ENCODE data around the gene AADAC.

Gene AADAC

DNA sequence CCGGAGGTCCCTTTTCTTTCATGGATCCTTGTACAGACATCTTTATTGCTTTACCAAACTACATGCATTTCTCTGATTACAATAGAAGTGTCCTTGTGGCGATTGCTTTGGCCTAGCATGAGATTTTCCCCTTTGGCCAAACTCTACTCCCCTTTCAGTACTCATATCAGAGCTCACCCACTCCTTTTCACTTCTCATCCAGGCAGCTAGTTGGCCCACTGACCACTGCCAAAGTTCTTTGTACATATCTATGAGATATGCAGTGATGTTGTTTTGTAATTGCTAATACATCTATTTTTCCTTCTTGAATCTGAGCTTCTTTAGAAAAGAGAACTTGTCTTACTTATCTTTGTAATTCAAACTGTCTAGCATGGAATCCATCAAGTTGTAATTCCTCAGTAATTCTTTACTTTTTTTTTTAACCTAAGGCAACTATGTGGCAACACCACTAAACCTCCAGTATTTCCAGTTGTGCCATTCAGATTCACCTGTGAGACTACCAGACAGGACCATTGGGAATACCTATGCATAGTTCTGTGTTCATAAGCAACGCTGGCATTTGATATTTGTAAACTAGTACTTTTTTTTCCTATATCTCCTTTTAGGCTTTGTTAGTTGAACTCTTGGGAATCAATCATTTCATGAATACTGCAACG is 41.0 kb upstream of the AADAC start:
- in situ Hi-C loops (cut with MboI; ENCODE audit: low pct_unique_long_range_greater_than_20kb, low sequenced_read_pairs, unreplicated experiment): no loop called here

DNA sequence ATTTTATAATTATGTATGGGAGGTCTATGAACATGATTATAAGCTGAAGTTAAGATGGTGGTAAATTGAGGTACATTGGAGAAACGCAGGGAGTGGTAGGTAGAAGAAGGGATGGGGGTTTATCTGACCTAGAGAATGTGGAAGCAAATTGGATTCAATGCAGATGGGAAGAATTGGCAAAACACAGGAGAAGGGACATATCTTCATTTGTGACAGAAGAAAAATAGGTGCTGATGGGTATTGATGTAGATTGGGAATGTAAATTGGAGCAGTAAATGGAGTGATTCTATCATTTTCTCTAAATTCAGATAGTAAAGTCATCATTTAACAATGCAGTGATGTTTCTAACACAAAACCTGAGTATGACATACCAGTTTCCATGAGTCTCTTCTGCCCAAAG is 39.7 kb upstream of the AADAC start:
- no peak for DNase-seq (ENCODE audit: low spot score)
- in situ Hi-C loops (cut with MboI; ENCODE audit: low pct_unique_long_range_greater_than_20kb, low sequenced_read_pairs, unreplicated experiment): no loop called here
- TF ChIP-seq, protein P1, sequence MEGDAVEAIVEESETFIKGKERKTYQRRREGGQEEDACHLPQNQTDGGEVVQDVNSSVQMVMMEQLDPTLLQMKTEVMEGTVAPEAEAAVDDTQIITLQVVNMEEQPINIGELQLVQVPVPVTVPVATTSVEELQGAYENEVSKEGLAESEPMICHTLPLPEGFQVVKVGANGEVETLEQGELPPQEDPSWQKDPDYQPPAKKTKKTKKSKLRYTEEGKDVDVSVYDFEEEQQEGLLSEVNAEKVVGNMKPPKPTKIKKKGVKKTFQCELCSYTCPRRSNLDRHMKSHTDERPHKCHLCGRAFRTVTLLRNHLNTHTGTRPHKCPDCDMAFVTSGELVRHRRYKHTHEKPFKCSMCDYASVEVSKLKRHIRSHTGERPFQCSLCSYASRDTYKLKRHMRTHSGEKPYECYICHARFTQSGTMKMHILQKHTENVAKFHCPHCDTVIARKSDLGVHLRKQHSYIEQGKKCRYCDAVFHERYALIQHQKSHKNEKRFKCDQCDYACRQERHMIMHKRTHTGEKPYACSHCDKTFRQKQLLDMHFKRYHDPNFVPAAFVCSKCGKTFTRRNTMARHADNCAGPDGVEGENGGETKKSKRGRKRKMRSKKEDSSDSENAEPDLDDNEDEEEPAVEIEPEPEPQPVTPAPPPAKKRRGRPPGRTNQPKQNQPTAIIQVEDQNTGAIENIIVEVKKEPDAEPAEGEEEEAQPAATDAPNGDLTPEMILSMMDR (IDR thresholded peaks at IDR 0.05; ENCODE audit: extremely low read depth, insufficient read depth, missing control alignments): no peak

More for the DNA sequence above, 41.0 kb upstream of the AADAC start:
- no peak for DNase-seq (ENCODE audit: low spot score)
- TF ChIP-seq, protein P1 (IDR thresholded peaks at IDR 0.05; ENCODE audit: extremely low read depth, insufficient read depth, missing control alignments): no peak

DNA sequence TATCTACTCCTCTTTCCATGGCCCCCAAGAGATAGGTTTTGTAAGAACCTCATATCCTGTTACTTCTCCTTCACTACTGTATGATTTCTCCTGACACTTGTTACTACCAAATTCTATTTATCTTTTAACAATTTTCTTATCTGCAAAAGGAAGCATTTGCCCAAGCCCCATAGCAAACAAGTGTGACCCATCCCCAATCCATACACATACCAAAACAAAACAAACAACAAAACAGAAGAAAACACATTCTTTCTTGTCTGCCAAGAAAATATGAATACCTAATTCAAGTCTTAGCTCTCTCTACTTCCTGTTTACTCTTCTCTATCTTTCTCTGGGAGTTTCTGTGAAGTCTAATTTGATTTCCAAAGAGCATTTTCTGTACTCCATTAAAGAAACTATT is 39.0 kb upstream of the AADAC start:
- TF ChIP-seq, protein P1 (IDR thresholded peaks at IDR 0.05; ENCODE audit: extremely low read depth, insufficient read depth, missing control alignments): no peak
- DNase-seq (ENCODE audit: low spot score): no peak
- in situ Hi-C loops (cut with MboI; ENCODE audit: low pct_unique_long_range_greater_than_20kb, low sequenced_read_pairs, unreplicated experiment): no loop called here

DNA sequence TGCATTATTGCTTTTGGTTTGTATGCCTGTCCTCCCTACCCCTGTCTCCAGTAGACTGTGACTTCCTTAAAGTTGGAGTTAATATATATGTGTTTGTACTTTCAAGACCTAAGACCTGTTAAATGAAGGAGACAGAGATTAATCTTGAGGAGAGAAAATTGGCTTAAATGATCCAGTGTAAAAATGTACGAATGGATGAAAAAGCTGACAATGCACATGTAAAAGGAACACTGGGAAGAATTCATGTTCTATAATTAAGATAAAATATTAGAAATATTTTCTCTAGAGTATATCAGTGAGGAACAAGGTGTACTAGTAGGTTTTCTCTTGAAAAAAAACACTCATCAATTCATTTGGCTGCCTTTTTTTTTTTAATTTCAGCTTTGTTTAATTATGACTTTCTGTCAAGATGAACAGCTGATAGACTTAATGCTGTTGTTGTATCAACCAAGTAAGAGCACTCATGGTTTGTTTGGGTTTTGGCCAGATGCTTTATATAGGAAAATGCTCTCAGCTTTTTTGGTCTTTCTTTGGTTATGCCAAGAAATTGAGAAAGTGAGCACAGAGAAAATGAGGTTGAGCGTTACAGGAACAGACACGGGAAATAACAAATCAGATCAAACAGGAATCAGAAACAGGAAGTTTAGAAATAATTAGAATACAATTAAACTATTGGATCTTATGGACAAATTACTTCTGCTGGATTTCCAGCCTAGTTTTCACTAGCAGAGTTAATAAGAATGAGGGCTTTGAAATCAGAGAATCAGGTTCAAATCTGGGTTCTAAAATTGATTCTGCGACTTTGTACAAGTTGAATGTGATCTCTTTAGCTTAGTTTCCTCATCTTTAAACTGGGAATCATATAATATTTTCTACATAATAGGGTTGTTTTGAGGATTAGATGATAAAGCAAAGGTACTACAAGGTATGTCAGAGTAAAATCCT is 38.3 kb upstream of the AADAC start:
- TF ChIP-seq, protein P1 (IDR thresholded peaks at IDR 0.05; ENCODE audit: extremely low read depth, insufficient read depth, missing control alignments): no peak

DNA sequence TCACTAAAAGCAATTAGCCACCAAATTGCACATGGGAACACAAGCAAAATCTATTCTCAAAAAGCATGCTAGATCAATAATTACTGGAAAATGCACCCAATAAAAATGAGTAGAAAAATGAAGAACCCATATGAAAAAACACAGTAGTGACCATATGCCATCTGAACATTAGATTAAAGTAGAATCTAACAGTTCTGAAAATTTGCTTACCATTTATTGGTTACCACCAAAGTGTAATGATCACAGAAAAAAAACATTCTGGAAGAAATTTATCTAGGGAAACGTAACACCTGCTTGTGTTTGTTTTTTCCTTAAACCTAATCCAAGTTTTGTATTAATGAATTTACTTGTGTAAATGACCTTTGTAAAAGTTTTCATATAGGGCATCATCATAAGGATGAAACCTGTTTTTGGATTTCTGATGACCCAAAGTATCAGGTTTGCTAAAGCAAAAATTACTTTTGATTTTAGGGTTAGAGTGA is 37.6 kb upstream of the AADAC start:
- in situ Hi-C loops (cut with MboI; ENCODE audit: low pct_unique_long_range_greater_than_20kb, low sequenced_read_pairs, unreplicated experiment): no loop called here
- TF ChIP-seq, protein P1 (IDR thresholded peaks at IDR 0.05; ENCODE audit: extremely low read depth, insufficient read depth, missing control alignments): no peak
- DNase-seq (ENCODE audit: low spot score): no peak

More for the DNA sequence above, 38.3 kb upstream of the AADAC start:
- no peak for DNase-seq (ENCODE audit: low spot score)
- in situ Hi-C loops (cut with MboI; ENCODE audit: low pct_unique_long_range_greater_than_20kb, low sequenced_read_pairs, unreplicated experiment): no loop called here

DNA sequence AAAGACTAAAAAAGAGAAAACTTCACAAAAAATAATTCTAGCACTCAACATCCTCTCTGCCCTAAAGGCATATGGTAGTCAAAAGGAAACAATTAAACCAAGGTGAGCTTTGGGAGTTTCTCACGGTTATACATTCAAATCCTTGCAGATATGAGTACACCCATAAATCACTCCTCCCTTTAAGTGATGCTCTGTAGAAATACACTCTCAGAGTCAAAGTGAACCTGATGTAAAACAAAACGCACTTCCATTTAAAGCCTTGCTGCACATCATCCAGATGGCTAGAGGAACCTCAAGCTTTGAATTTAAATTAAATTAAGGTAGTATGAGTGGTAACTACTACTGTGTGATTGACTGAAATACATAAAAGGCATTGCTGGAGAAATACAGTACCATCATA is 36.0 kb upstream of the AADAC start:
- DNase-seq (ENCODE audit: low spot score): no peak
- in situ Hi-C loops (cut with MboI; ENCODE audit: low pct_unique_long_range_greater_than_20kb, low sequenced_read_pairs, unreplicated experiment): no loop called here
- TF ChIP-seq, protein P1 (IDR thresholded peaks at IDR 0.05; ENCODE audit: extremely low read depth, insufficient read depth, missing control alignments): no peak
